H9 (cell line): ENCODE data around the gene MBLAC2. TPM values are rescaled to one million over a fixed set of nuclear protein-coding genes. Genes with fewer than 3 reads are reported as not detected.

ENCODE experiments used
- DNase-seq: peaks from one replicate; pipeline ENCODE4 v3.0.0-alpha.2; 2017
- H2AFZ ChIP-seq: one replicate; pipeline ENCODE4 v1.6.1; 2013; ENCODE audit warnings: mild to moderate bottlenecking, low read length, control low read depth, moderate library complexity
- H2AK5ac ChIP-seq: 2 replicates; pipeline ENCODE4 v1.6.1; 2013; ENCODE audit warnings: low read length, control low read depth, mixed read lengths; ENCODE audit not compliant: insufficient read length
- H2BK120ac ChIP-seq: one replicate; pipeline ENCODE4 v1.6.1; 2013; ENCODE audit warnings: low read depth, mild to moderate bottlenecking, low read length, control low read depth, inconsistent platforms; ENCODE audit not compliant: poor library complexity, severe bottlenecking
- H2BK12ac ChIP-seq: 2 replicates; pipeline ENCODE4 v1.6.1; 2013; ENCODE audit warnings: low read length, control low read depth, mixed read lengths, low read depth; ENCODE audit not compliant: insufficient read length
- H2BK15ac ChIP-seq: 2 replicates; pipeline ENCODE4 v1.6.1; 2013; ENCODE audit warnings: low read depth, low read length, control low read depth
- H2BK20ac ChIP-seq: one replicate; pipeline ENCODE4 v1.6.1; 2013; ENCODE audit warnings: low read depth, mild to moderate bottlenecking, low read length, control low read depth, inconsistent platforms; ENCODE audit not compliant: poor library complexity, severe bottlenecking
- H2BK5ac ChIP-seq: 2 replicates; pipeline ENCODE4 v1.6.1; 2013; ENCODE audit warnings: low read length, control low read depth, mixed read lengths; ENCODE audit not compliant: insufficient read length
- H3K14ac ChIP-seq: 2 replicates; pipeline ENCODE4 v1.6.1; 2013; ENCODE audit warnings: low read length, control low read depth; ENCODE audit not compliant: insufficient read depth
- H3K18ac ChIP-seq: 2 replicates; pipeline ENCODE4 v1.6.1; 2013; ENCODE audit warnings: low read depth, mild to moderate bottlenecking, mixed read lengths, low read length, control low read depth; ENCODE audit not compliant: insufficient read length
- H3K23ac ChIP-seq: 2 replicates; pipeline ENCODE4 v1.6.1; 2013; ENCODE audit warnings: low read length, control low read depth, mixed read lengths, low read depth; ENCODE audit not compliant: insufficient read length
- H3K23me2 ChIP-seq: 2 replicates; pipeline ENCODE4 v1.6.1; 2013; ENCODE audit warnings: low read depth, mild to moderate bottlenecking, mixed read lengths, low read length, control low read depth; ENCODE audit not compliant: insufficient read length, poor library complexity, severe bottlenecking
- H3K27ac ChIP-seq: 2 replicates; pipeline ENCODE4 v1.5.1; 2013; ENCODE audit warnings: low read length, control low read depth, mixed read lengths, low read depth; ENCODE audit not compliant: insufficient read length
- H3K27me3 ChIP-seq: 2 replicates; pipeline ENCODE4 v1.6.1; 2013; ENCODE audit warnings: low read length, control low read depth, inconsistent platforms; ENCODE audit not compliant: insufficient read depth
- H3K4ac ChIP-seq: 2 replicates; pipeline ENCODE4 v1.6.1; 2013; ENCODE audit warnings: low read depth, mild to moderate bottlenecking, control low read depth, inconsistent platforms, low read length, moderate library complexity
- H3K4me1 ChIP-seq: 2 replicates; pipeline ENCODE4 v1.6.1; 2013; ENCODE audit warnings: low read length, control low read depth, inconsistent platforms; ENCODE audit not compliant: insufficient read depth
- H3K4me2 ChIP-seq: 2 replicates; pipeline ENCODE4 v1.6.1; 2013; ENCODE audit warnings: low read length, control low read depth, mixed read lengths; ENCODE audit not compliant: insufficient read length, insufficient read depth
- H3K56ac ChIP-seq: 2 replicates; pipeline ENCODE4 v1.6.1; 2013; ENCODE audit warnings: low read depth, mild to moderate bottlenecking, mixed read lengths, low read length, control low read depth; ENCODE audit not compliant: insufficient read length
- H3K79me1 ChIP-seq: 2 replicates; pipeline ENCODE4 v1.6.1; 2013; ENCODE audit warnings: low read depth, mild to moderate bottlenecking, moderate library complexity, low read length, control low read depth, inconsistent platforms; ENCODE audit not compliant: insufficient read depth, poor library complexity, severe bottlenecking
- H3K79me2 ChIP-seq: 2 replicates; pipeline ENCODE4 v1.6.1; 2013; ENCODE audit warnings: low read length, control low read depth, inconsistent platforms; ENCODE audit not compliant: insufficient read depth
- H3K9ac ChIP-seq: 2 replicates; pipeline ENCODE4 v1.6.1; 2013; ENCODE audit warnings: low read length, control low read depth, mixed read lengths; ENCODE audit not compliant: insufficient read length; ENCODE audit errors: extremely low read depth
- H3K9me3 ChIP-seq: one replicate; pipeline ENCODE4 v1.6.1; 2013; ENCODE audit warnings: low read depth, low read length, inconsistent platforms; ENCODE audit not compliant: control insufficient read depth
- H3T11ph ChIP-seq: one replicate; pipeline ENCODE4 v1.6.1; 2013; ENCODE audit warnings: mild to moderate bottlenecking, low read length, control low read depth, inconsistent platforms
- H4K20me1 ChIP-seq: one replicate; pipeline ENCODE4 v1.6.1; 2013; ENCODE audit not compliant: control insufficient read depth, insufficient read length, insufficient read depth
- H4K5ac ChIP-seq: 2 replicates; pipeline ENCODE4 v1.6.1; 2013; ENCODE audit warnings: low read depth, mild to moderate bottlenecking, mixed read lengths, low read length, control low read depth; ENCODE audit not compliant: insufficient read length
- H4K8ac ChIP-seq: replicated peaks from 2 replicates; pipeline ENCODE4 v1.6.1; 2013; ENCODE audit warnings: low read length, control low read depth, mixed read lengths, low read depth; ENCODE audit not compliant: insufficient read length
- H4K91ac ChIP-seq: 2 replicates; pipeline ENCODE4 v1.6.1; 2013; ENCODE audit warnings: low read depth, mild to moderate bottlenecking, moderate library complexity, mixed read lengths, low read length, control low read depth; ENCODE audit not compliant: insufficient read length
- H3K27ac Mint-ChIP-seq, 3 experiments: 2 replicates in 2 of 3; 3 replicates in 1 of 3; pipeline ENCODE4 v1.8.0; 2020 to 2021; ENCODE audit warnings: mixed read lengths in 3 of 3, mild to moderate bottlenecking in 1 of 3, moderate library complexity in 1 of 3
- H3K27me3 Mint-ChIP-seq: 2 replicates; pipeline ENCODE4 v1.8.0; 2021; ENCODE audit warnings: low read depth, mild to moderate bottlenecking, moderate library complexity, mixed read lengths
- H3K36me3 Mint-ChIP-seq, 3 experiments: 2 replicates in 2 of 3; 3 replicates in 1 of 3; pipeline ENCODE4 v1.8.0; 2020 to 2021; ENCODE audit warnings: low read depth in 3 of 3, mixed read lengths in 3 of 3; ENCODE audit not compliant: insufficient read depth in 1 of 3
- H3K4me1 Mint-ChIP-seq, 2 experiments: 2 replicates each; pipeline ENCODE4 v1.8.0; 2020; ENCODE audit warnings: mixed read lengths in 2 of 2
- H3K4me3 Mint-ChIP-seq, 2 experiments: 2 replicates in 1 of 2; 3 replicates in 1 of 2; pipeline ENCODE4 v1.8.0; 2020 to 2021; ENCODE audit warnings: mild to moderate bottlenecking in 2 of 2, mixed read lengths in 2 of 2, moderate library complexity in 1 of 2
- H3K9me3 Mint-ChIP-seq, 2 experiments: 2 replicates in 1 of 2; 3 replicates in 1 of 2; pipeline ENCODE4 v1.8.0; 2020; ENCODE audit warnings: mild to moderate bottlenecking in 2 of 2, mixed read lengths in 2 of 2, moderate library complexity in 1 of 2
- CTCF ChIP-seq: fragments of 200-600 bp; sonication (generic); conservative IDR thresholded peaks from 3 replicates; pipeline ENCODE4 v1.8.0; 2021; ENCODE audit warnings: antibody characterized with exemption, mild to moderate bottlenecking
- WGBS: extraction: QIAGEN DNeasy Blood & Tissue Kit; methylation state at CpG from one replicate; pipeline ENCODE4 v1.1.7; 2013; ENCODE audit warnings: missing lambda C conversion rate, low lambda C conversion rate, mixed read lengths; ENCODE audit not compliant: insufficient read length; ENCODE audit errors: extremely low coverage; 5-methylcytosine and 5-hydroxymethylcytosine counted together
- total RNA-seq: library from RNA; stranded (reverse); gene quantifications from 2 replicates; pipeline ENCODE4 v1.2.1, GENCODE V29; 2021

MBLAC2 gene
- total RNA-seq, 1 experiment from 2014 or later, result 4.9 TPM

- no peaks in the 10 kb centered on the region for H3K9me3 ChIP-seq
- no peak for DNase-seq
- no peaks in the 10 kb centered on the region for H3K27me3 Mint-ChIP-seq
- no peak overlapping the region for H3K14ac ChIP-seq
- no peak overlapping the region for H2AK5ac ChIP-seq
- H3K36me3 Mint-ChIP-seq, result no peaks in the 10 kb centered on the region; a peak in 1 of 7 replicates
- no peak overlapping the region for H2BK5ac ChIP-seq
- no CpG with 5 or more reads among the region's 2 CpGs for WGBS
- no peak overlapping the region for H3K4ac ChIP-seq
- no peak overlapping the region for H2AFZ ChIP-seq
- no peaks in the 10 kb centered on the region for H3K79me2 ChIP-seq
- no peak overlapping the region for H2BK20ac ChIP-seq
- H3K4me1 ChIP-seq, result no peaks in the 10 kb centered on the region
- H3K56ac ChIP-seq, result no peak overlapping the region
- H2BK15ac ChIP-seq, result no peak overlapping the region
- no peaks in the 10 kb centered on the region for H3K79me1 ChIP-seq
- no peak overlapping the region for H4K91ac ChIP-seq
- no peaks in the 10 kb centered on the region for H3K23me2 ChIP-seq
- no peak for TF ChIP-seq CTCF
- H2BK120ac ChIP-seq, result no peak overlapping the region
- H4K8ac ChIP-seq, result no peak overlapping the region
- H3K9me3 Mint-ChIP-seq, result no peaks in the 10 kb centered on the region; a peak in 1 of 5 replicates
- no peak overlapping the region; a peak in 1 of 5 replicates for H3K4me3 Mint-ChIP-seq
- H4K20me1 ChIP-seq, result no peaks in the 10 kb centered on the region
- no peak overlapping the region for H3K9ac ChIP-seq
- H3K18ac ChIP-seq, result no peak overlapping the region
- no peak overlapping the region for H3K27ac ChIP-seq
- no peaks in the 10 kb centered on the region for H3K27me3 ChIP-seq
- H2BK12ac ChIP-seq, result no peak overlapping the region
- no peak overlapping the region for H3K27ac Mint-ChIP-seq
- no peak overlapping the region for H3K23ac ChIP-seq
- no peak overlapping the region for H3K4me2 ChIP-seq
- H3T11ph ChIP-seq, result no peak overlapping the region
- no peak overlapping the region for H4K5ac ChIP-seq
- H3K4me1 Mint-ChIP-seq, result peaks cover 8 to 10% of the 10 kb centered on the region in 2 experiments
Observed at GRCh38 chr5:90440644-90441043, 33.9 kb downstream of the MBLAC2 start.
